GM12874 (cell line): ENCODE data around the gene KCTD2.

ENCODE experiments used
- TF ChIP-seq, protein P1 (sequence below): IDR thresholded peaks from 2 replicates; pipeline ENCODE4 v1.5.1; 2011; ENCODE audit warnings: low read depth, mild to moderate bottlenecking, control low read depth, low read length, moderate library complexity; ENCODE audit not compliant: insufficient read depth

KCTD2 gene

GRCh38 chr17:75059369-75060345 lies 12.6 kb downstream of the KCTD2 start:
- TF ChIP-seq, protein P1, sequence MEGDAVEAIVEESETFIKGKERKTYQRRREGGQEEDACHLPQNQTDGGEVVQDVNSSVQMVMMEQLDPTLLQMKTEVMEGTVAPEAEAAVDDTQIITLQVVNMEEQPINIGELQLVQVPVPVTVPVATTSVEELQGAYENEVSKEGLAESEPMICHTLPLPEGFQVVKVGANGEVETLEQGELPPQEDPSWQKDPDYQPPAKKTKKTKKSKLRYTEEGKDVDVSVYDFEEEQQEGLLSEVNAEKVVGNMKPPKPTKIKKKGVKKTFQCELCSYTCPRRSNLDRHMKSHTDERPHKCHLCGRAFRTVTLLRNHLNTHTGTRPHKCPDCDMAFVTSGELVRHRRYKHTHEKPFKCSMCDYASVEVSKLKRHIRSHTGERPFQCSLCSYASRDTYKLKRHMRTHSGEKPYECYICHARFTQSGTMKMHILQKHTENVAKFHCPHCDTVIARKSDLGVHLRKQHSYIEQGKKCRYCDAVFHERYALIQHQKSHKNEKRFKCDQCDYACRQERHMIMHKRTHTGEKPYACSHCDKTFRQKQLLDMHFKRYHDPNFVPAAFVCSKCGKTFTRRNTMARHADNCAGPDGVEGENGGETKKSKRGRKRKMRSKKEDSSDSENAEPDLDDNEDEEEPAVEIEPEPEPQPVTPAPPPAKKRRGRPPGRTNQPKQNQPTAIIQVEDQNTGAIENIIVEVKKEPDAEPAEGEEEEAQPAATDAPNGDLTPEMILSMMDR: no peak

GRCh38 chr17:75060434-75061054 lies 13.5 kb downstream of the KCTD2 start:
- TF ChIP-seq, protein P1: no peak

- TF ChIP-seq, protein P1: no peak
Observed at GRCh38 chr17:75061055-75061438, 14.0 kb downstream of the KCTD2 start.

DNA sequence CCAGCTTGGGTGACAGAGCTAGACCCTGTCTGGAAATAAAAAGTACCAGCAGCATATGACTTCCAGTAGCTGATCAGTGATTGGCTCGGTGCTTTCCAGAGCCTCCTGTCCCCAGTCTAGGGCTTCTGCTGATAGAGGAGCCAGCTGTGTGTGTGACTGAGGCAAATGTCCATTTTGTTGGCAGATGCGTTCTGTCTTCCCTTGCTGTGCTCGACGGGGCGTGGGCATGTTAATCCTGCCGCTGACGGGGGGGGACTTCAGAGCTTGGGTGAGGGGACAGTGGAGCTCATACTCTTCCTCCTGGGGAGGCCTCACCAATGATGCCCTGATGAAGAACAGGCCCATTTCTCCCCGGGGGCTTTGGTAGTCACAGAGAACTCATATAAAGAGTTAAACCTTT lies 14.6 kb downstream of the KCTD2 start:
- TF ChIP-seq, protein P1: no peak

DNA sequence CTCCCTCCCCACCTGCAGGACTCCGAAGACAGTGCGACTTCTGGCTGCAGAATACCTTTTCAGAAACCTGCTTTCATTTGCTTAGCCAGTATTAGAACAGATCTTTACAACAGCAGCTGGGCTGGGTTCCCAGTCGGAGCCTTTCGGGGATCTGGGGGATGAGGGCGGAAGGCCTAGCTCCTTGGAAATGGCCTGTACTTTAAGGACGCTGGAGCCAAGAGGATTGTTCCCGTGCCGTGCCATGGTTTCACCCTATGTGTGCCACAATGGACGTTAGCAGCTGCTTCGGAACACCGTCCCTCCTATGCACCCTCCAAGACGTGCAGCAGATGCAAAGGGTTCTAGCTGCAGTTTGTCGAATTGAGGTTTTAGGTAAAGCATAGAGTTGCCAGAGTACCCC lies 16.2 kb downstream of the KCTD2 start:
- TF ChIP-seq, protein P1: no peak

DNA sequence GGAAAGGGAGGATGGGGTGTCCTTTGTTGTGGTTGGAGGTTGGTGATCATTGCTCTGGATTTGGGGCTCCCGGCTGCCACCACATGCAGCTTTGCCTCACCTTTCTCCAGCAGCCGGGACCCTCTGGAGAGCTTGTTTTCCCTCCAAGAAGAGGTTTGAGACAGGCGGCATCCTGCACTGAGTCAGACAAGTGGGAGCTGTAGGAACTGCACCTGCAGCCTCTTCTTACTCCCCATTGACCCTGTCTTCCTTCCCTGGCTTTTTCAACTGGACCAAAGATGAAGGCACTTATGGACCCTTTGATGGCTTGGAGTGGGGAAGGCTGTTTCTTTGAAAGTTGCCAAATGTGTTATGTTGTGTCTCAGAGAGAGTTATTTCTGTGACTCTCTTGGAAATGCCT lies 16.6 kb downstream of the KCTD2 start:
- TF ChIP-seq, protein P1: no peak

- TF ChIP-seq, protein P1: no peak
Observed at GRCh38 chr17:75064040-75064439, 17.0 kb downstream of the KCTD2 start.
